NCI-H774 (cell line): Measurements from ENCODE around the gene RPL27A.

ENCODE experiments used
- DNase-seq: peaks from one replicate; lab custom pipeline; 2025; lab: John Stamatoyannopoulos, UW

The RPL27A gene

GRCh38 chr11:8721609-8722500, 39.3 kb downstream of the RPL27A start:
- DNase-seq, result no peak

- DNase-seq, result no peak
Observed at GRCh38 chr11:8722809-8723208, 40.2 kb downstream of the RPL27A start.

- DNase-seq, result no peak
Observed at GRCh38 chr11:8723711-8724110, 41.1 kb downstream of the RPL27A start.

GRCh38 chr11:8724682-8725081, 42.1 kb downstream of the RPL27A start:
- no peak for DNase-seq

- no peak for DNase-seq
Observed at GRCh38 chr11:8726395-8726794, 43.8 kb downstream of the RPL27A start.

- no peak for DNase-seq
Observed at GRCh38 chr11:8728563-8728962, 46.0 kb downstream of the RPL27A start.

GRCh38 chr11:8729067-8729466, 46.5 kb downstream of the RPL27A start:
- no peak for DNase-seq

GRCh38 chr11:8729837-8730696, 47.5 kb downstream of the RPL27A start:
- no peak for DNase-seq

- no peak for DNase-seq
Observed at GRCh38 chr11:8730697-8731020, 48.1 kb downstream of the RPL27A start.

- no peak for DNase-seq
Observed at GRCh38 chr11:8731647-8732323, 49.2 kb downstream of the RPL27A start.

GRCh38 chr11:8732324-8732670, 49.7 kb downstream of the RPL27A start:
- no peak for DNase-seq

GRCh38 chr11:8732748-8733241, 50.2 kb downstream of the RPL27A start:
- no peak for DNase-seq

GRCh38 chr11:8733852-8734251, 51.3 kb downstream of the RPL27A start:
- DNase-seq, result no peak

- DNase-seq, result no peak
Observed at GRCh38 chr11:8735094-8735493, 52.5 kb downstream of the RPL27A start.

- no peak for DNase-seq
Observed at GRCh38 chr11:8739309-8739793, 56.8 kb downstream of the RPL27A start.
